GM18508 (cell line): ENCODE results near the gene LAG3.

ENCODE experiments used
- ATAC-seq: cut with Tn5 transposase; IDR thresholded peaks from one replicate; pipeline ENCODE4 v1.9.1; 2021; ENCODE audit warnings: moderate number of reproducible peaks; ENCODE audit not compliant: insufficient read depth, unreplicated experiment

LAG3 gene

DNA sequence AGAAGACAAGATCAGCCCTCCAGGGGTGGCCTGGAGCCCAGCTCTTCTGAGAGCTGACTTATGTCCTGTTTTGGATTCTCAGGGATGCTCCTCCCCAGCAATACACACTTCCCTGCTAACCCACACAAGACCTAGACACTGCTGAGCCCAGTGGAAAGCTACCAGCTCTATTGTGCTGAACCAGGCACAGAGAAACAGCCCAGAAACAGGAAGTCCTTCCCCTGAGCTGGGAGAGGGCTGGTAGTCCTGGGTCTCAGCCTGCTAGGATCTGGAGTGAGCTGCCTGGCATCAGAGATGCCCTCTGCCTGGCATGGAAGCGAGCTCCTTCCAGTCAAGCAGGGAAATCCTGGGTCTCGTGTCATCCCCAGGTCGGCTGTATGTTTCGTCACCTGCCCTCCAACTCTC lies 1.2 kb upstream of the LAG3 start:
- ATAC-seq, result no peak

DNA sequence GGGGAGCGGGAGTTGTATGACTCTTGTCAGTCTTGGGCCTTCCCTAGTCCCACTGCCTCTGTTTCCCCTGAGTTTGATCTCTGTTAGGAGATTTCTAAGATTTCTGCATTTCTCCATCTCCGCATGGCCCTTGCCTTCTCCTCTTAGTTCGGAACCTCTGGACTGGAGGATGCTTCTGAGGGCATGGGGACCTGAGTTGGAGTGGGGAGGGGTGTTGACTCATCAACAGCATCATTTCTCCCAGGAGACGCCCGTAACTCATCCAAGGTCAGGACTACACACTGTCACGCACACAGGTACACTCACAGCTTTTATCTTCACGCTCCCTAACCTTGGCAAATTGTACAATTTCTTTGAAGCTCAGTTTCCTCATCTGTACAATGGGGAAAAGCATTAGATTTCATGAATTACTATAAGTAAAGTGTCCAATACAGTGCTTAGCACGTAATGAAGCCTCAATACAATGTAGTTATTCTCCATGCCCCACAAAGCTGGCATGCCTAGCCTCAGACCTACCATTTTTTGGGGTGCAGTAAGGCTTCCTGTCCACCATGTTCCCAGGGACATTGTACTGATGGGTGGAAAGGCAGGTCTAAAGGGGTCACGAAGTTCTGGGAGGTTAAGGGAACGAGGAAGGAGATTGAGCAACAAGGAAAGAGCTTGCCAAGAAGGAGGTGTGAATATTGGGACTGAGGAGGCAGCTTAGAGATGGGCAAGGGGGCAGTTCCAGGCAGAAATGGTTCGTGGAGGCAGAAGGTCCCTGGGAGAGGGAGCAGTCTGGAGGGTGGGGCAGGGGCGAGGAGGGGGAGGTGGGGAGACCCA lies 600 bp upstream of the LAG3 start:
- ATAC-seq, result no peak

DNA sequence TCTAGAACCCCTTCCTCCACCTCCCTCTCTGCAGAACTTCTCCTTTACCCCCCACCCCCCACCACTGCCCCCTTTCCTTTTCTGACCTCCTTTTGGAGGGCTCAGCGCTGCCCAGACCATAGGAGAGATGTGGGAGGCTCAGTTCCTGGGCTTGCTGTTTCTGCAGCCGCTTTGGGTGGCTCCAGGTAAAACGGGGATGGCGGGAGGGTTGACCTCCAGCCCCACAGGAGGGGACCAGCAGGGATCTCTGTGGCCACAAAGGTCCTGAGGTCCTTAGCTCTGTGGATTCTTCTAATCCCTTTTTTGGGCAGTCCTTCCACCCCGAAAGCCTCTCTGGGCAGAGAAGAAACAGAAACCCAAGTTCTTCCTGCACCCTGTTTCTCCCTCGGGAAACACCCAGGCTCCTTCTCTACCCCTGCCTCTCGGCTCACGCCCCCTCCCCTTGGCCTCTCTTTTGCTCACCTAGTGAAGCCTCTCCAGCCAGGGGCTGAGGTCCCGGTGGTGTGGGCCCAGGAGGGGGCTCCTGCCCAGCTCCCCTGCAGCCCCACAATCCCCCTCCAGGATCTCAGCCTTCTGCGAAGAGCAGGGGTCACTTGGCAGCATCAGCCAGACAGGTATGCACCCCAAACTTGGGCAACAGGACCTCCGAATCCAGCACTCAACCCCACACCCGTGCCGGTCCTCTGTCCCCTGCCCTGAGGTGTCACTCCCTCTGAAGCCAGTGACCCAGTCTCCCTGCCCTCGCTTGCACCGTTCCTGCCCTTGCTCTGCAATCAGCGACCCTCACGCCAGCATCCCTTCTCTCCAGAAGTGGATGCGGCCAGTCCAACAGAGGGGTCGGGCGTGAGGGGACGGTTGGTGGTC lies 638 bp downstream of the LAG3 start:
- ATAC-seq, result no peak

DNA sequence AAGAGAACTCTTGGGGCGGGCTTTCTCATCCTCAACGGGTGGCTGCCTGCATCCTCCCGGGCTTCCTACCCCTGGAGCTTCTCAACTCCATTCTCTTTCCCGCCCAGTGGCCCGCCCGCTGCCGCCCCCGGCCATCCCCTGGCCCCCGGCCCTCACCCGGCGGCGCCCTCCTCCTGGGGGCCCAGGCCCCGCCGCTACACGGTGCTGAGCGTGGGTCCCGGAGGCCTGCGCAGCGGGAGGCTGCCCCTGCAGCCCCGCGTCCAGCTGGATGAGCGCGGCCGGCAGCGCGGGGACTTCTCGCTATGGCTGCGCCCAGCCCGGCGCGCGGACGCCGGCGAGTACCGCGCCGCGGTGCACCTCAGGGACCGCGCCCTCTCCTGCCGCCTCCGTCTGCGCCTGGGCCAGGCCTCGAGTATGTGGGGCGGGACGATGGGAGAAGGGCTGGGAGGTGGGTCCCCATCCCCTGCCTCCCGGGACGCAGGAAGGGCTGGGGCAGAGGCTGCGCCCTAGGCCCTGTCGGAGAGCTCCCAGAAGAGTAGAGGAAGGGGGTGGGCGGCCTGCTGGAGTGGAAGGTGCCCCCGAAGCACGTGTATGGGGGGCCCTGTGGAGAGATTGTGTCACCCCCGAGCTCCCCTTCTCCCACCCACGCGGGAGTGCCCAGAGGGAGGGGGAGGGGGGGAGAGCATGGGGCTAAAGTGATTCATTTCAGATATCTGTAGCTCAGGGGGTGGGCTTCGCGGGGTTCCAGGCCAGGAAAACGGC lies 1.5 kb downstream of the LAG3 start:
- no peak for ATAC-seq

DNA sequence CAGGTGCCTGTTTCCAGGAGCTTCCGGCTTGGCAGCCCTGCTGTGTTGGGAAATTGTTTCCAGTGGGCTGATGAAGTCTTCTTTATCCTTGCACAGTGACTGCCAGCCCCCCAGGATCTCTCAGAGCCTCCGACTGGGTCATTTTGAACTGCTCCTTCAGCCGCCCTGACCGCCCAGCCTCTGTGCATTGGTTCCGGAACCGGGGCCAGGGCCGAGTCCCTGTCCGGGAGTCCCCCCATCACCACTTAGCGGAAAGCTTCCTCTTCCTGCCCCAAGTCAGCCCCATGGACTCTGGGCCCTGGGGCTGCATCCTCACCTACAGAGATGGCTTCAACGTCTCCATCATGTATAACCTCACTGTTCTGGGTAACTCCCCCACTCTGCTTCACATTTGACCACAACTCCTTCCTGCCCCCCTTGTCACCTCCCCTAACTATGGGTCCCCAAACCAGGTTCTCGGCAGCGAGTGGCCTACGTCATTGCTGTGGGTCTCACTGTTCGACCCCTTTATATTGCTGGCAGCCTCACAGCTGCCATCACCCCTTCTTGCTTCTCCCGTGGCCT lies 2.3 kb downstream of the LAG3 start:
- ATAC-seq, result no peak

DNA sequence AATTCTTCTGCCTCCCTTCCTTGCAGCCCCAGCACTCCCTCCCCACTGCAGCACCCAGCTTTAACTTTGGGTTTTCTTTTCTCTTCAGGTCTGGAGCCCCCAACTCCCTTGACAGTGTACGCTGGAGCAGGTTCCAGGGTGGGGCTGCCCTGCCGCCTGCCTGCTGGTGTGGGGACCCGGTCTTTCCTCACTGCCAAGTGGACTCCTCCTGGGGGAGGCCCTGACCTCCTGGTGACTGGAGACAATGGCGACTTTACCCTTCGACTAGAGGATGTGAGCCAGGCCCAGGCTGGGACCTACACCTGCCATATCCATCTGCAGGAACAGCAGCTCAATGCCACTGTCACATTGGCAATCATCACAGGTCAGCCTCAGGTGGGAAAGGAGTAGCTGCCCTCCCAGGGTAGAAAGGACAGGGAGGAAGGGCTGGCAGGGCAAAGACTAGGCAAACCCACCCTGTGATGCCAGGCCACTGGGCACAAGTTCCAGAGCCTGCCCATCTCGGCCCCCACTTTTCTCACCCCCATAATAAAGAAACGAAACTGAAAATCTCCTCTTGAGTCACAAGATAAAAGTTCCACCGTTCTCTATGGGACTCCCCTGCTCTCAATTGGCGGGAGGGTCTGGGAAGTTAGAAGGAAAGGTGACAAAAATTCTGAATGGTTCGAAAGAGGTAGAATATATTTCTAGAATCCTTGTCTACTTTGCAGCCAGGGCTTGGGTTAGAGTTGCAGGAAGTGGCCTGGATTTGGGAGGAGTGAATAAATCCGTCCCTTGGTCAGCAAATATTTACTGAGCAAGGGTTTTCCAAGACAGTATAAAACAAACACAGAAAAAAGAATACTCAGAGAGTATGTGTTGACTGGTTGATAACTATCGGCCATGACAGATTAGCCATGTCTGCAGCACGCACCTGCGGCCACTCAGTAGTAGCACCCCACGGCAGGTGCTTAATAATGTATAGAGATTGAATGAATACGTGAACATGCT lies 3.2 kb downstream of the LAG3 start:
- ATAC-seq, result no peak

DNA sequence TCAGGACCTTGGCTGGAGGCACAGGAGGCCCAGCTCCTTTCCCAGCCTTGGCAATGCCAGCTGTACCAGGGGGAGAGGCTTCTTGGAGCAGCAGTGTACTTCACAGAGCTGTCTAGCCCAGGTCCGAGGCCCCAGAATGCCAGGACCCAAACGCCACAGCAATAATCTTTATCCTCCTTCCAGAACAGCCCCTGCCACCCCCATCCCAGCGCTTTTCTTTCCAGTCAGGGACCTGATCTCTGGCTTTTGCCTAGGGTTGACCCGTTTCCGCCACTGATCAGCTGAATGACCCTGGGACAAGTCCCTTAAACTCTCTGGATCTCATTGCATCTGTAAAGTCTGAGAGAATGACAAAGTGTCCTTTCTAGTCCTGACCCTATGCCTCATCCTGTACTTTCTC lies 5.1 kb downstream of the LAG3 start:
- ATAC-seq, result no peak

DNA sequence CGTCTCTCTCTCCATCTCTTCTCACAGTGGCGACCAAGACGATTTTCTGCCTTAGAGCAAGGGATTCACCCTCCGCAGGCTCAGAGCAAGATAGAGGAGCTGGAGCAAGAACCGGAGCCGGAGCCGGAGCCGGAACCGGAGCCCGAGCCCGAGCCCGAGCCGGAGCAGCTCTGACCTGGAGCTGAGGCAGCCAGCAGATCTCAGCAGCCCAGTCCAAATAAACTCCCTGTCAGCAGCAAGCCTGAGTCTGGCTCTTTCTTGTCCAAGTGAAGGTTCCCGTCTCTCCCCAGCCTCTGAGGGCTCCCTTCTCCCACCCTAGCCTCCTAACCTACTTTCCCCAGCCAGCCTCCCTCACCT lies 5.9 kb downstream of the LAG3 start:
- no peak for ATAC-seq

DNA sequence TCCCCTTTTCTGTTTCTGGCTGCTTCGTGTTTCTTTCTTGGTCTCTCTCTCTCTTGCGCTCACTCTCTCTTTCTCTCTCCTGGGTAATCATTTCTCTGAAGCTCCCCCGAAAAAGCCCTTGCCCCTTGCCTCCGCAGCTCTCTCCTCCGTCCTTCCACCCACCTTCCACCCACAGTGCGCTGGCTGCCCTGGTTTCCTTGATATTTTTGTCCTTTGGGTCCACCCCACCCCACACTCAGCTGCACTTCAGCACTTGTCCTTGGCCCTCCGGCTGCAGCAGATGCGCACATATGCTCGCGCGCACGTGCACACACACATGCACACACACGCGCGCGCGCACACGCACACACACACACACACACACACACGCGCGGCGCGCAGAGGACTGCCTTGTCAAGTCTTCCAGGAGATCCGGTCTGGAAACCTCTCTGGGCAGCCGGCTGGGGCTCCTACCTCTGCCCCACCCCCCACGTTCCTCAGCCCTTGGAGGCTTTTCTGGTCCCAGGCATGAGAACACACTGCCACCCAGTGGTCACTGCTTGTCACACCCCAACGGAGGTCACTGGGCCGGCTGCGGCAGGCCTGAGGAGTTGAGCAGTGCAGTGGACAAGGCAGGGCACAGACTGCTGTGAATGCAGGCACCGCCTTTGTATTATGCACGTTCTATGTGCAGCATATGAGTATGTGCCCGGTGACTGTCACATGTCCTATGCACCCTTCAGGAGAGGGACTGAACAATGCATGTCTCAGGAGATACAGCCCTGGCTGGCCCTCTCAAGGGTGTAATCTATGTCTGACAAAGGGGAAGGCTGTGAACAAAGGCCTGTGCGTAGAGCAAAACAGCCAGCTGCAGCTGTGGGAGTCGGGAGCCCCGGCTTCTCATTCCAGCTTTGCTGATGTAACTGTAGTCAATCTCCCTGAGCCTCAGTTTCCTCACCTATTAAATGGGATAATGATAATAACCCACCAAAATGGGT lies 6.5 kb downstream of the LAG3 start:
- ATAC-seq, result no peak

DNA sequence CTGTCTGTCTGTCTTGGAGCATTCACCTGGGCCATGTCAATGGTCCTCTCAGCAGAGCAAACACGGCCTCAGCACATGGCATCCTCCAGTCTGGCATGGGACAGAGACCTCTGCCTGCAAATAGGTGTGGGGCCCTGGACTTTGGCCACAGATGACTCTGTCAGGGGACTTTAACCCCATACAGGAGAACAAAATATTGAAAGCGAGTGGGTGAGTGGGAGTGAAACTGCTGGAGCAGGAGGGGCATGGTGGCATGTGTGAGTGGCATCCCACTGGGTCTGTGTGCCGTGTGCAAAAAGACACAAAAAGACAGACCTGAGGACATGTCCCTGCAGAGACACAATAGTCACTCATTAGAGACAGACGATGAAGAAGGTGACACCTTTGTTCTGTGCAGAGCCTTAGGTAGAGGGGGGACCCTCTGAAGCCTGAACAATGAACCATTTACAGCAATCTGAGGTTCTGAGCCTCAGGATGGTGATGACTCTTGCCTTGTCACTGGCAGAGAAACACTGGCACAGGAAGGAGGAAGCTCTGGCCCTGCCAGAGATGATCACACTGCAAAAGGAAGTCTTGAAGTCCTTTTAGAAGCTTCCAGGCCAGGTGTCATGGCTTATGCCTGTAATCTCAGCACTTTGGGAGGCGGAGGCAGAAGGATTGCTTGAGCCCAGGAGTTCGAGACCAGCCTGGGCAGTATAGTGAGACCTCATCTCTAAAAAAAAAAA lies 7.5 kb downstream of the LAG3 start:
- ATAC-seq, result no peak

DNA sequence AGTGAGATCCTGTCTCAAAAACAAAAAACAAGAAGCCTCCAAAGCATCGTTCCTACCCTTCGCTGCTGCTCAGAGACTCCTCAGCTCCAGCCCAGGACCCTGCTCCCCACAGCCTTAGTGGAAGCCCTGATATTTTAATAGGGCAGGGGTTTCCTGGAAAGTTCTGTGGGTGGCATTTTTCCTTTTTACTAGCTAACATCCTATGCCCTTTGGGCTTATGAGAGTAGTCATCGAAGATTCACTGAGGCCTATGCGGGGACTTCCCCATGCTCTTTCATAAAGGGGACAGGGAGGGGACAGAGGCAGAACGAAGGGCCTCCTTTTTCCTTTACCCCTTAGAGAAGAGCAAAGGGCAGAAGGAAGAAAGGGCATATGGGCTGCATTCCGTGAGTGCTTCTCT lies 8.3 kb downstream of the LAG3 start:
- ATAC-seq, result no peak

DNA sequence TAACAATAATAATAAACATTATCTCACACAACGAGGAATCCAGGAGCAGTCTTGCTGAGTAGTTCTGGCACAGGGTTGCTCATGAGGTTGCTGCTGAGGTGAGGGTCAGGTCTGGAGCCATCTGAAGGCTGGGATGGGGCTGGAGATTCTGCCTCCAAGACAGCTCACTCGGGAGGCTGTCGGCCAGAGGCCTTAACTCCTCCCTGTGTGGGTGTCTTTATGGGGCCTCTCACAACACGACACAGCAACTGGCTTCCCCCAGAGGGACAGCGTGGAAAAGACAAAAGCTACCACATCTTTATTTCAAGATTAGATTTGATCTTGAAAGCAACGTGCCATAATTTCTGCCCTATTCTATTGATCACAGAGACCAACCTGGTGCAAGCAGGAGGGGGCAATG lies 9.8 kb downstream of the LAG3 start:
- ATAC-seq, result no peak

DNA sequence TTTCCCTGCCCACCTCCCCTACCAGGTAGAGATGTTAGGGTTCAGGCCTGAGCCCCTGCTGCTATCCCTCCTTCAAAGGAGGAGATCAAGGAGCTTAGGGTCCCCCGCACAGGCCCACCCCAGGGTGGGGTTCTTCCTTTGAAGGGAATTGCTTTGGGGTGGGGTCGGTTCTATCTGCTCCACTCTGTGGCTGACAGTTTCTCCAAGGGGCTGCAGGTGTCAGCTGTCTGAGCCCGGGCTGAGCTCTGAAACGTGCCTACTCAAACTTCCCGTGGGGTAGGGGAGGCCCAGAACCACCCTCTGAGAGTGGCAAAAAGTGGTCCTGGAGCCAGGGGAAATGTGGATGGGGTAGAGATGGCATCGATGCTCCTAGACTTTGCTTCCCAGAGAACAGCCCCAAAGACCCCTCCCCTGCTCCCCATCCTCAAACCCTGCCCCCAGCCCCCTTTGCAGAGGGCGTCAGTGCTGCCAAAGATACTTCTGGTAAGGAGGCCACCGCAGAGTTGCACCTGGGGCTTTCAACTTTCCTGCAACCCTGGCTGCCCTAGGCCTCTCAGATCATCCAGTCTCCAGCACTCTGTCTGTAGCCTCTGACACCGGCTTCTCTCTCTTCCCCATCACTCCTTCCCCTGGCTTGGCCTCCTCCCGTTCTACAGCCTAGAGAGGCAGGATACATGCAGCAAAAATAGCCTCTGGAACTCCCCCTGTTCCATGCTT lies 10.7 kb downstream of the LAG3 start:
- no peak for ATAC-seq

DNA sequence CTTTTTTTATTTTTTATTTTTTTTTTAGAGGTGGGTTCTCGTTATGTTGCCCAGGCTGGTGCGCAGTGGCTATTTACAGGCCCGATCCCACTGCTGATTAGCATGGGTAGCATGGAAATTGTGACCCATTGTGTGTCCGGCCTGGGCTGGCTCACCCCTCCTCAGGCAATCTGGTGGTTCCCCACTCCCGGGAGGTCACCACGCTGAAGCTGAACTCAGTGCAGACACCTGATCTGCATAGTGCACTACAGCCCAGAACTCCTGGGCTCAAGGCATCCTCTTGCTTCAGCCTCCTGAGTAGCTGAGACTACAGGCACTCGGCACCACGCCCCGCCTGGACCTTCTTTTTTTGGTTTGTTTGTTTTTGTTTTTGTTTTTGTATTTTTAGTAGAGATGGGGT lies 11.5 kb downstream of the LAG3 start:
- ATAC-seq, result no peak

DNA sequence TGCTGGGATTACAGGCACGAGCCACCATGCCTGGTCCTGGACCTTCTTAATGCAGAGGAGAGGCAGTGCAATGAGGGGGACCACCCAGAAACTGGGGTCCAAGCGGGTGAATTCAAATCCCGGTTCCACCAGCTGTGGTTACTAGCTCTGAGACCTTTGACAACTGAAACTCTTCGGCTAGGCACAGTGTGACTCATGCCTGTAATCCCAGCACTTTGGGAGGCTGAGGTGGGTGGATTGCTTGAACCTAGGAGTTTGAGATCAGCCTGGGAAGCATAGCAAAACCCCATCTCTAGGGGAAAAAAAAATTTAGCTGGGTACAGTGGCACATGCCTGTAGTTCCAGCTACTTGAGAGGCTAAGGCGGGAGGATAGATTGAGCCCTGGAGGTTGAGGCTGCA lies 12.0 kb downstream of the LAG3 start:
- no peak for ATAC-seq

DNA sequence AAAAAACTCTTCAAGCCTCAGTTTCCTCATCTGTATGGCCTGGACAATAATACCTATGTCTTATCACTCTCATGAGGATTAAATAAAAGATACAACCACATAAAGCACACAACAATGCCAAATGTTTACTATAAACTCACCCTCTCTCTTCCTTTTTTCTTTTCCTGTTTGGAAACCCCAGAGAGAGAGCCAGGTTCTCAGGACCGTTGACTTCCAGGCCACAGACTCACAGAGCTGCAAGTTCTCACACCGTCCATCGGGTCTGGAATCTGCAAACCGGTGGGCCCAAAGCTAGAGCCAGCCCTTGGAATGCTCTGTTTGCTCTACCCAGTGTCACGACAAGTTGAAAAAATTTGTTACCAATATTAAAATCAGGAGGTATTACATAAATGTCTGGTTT lies 12.4 kb downstream of the LAG3 start:
- ATAC-seq, result no peak

DNA sequence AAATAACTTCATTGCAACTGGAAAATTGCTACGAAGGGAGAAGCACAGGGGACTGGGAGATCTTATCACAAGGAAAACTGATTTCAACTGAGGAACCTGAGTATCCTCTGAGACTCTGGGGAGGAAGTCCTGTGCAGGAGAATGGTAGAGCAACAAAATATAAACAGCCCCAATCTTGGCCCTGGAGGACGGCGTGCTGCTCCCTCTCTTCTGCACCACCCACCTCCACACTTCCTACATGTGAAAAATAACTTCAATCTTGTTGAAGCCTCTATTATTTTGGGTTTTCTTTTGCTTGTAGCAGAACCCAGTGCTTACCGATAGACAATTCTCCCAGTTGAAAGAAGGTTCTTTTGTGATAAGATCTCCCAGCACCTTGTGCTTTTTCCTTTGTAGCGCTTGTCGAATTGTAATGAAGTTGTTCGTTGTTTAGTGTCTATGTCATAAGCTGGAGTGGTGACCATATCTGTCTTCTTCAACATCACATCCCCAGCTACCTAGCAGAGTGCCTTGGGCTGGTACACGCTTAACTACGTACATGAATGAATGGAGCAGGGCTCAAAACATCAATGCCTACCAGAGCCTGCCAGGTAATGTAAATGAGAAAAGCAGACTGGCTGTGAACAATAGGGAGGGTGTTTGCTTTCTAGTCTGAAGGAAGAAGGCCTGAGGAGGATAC lies 14.2 kb downstream of the LAG3 start:
- ATAC-seq, result no peak
